GM18498 (cell line): ENCODE measurements around the gene RAP1GAP2.
"Not testable (repeated sequence)": the region's sequence is repeated elsewhere in the genome, so short reads cannot be mapped to it uniquely, and the experiment has no call there.

ENCODE experiments used
- ATAC-seq: cut with Tn5 transposase; IDR thresholded peaks from one replicate; pipeline ENCODE4 v1.9.1; 2021; ENCODE audit warnings: mild to moderate bottlenecking, moderate library complexity; ENCODE audit not compliant: unreplicated experiment

RAP1GAP2 gene

GRCh38 chr17:2796164-2797125 lies at the start of gene RAP1GAP2:
Gene RAP1GAP2 (plus strand): TSS chr17:2796438. CDS start chr17:2796528, 90 bp downstream.
- no peak for ATAC-seq

GRCh38 chr17:2749058-2749783 lies 47.0 kb upstream of the RAP1GAP2 start, which contains the start of gene CCDC92B:
Gene CCDC92B (minus strand): TSS chr17:2749652. CDS start chr17:2735145, 14,507 bp downstream.
- ATAC-seq, result no peak

GRCh38 chr17:2749784-2750181 lies 46.5 kb upstream of the RAP1GAP2 start:
- ATAC-seq, result no peak

- ATAC-seq, result no peak
Observed at GRCh38 chr17:2750721-2751120, 45.5 kb upstream of the RAP1GAP2 start.

GRCh38 chr17:2751491-2751890 lies 44.7 kb upstream of the RAP1GAP2 start:
- ATAC-seq, result no peak

- ATAC-seq, result no peak
Observed at GRCh38 chr17:2755891-2756724, 40.1 kb upstream of the RAP1GAP2 start.

- no peak for ATAC-seq
Observed at GRCh38 chr17:2758870-2759269, 37.4 kb upstream of the RAP1GAP2 start.

- ATAC-seq, result no peak
Observed at GRCh38 chr17:2770129-2770528, 26.1 kb upstream of the RAP1GAP2 start.

GRCh38 chr17:2775206-2775605 lies 21.0 kb upstream of the RAP1GAP2 start:
- ATAC-seq, result no peak

GRCh38 chr17:2776589-2777241 lies 19.5 kb upstream of the RAP1GAP2 start:
- no peak for ATAC-seq

GRCh38 chr17:2777242-2777867 lies 18.9 kb upstream of the RAP1GAP2 start:
- no peak for ATAC-seq

- ATAC-seq, result no peak
Observed at GRCh38 chr17:2778489-2778888, 17.7 kb upstream of the RAP1GAP2 start.

- no peak for ATAC-seq
Observed at GRCh38 chr17:2779545-2779944, 16.7 kb upstream of the RAP1GAP2 start.

GRCh38 chr17:2780256-2780655 lies 16.0 kb upstream of the RAP1GAP2 start:
- no peak for ATAC-seq

GRCh38 chr17:2780931-2781454 lies 15.2 kb upstream of the RAP1GAP2 start:
- no peak for ATAC-seq

- not testable (repeated sequence) for ATAC-seq
Observed at GRCh38 chr17:2781598-2781997, 14.6 kb upstream of the RAP1GAP2 start.

- no peak for ATAC-seq
Observed at GRCh38 chr17:2782055-2782454, 14.2 kb upstream of the RAP1GAP2 start.

- ATAC-seq, result no peak
Observed at GRCh38 chr17:2783310-2784030, 12.8 kb upstream of the RAP1GAP2 start.

- no peak for ATAC-seq
Observed at GRCh38 chr17:2784864-2785263, 11.4 kb upstream of the RAP1GAP2 start.
